Panc1 (cell line): ENCODE results near the gene OR2T11. TPM values are rescaled to one million over a fixed set of nuclear protein-coding genes. Genes with fewer than 3 reads are reported as not detected.

Source experiments
- ATAC-seq: fragments of 200-7000 bp; cut with Tn5 transposase; 2 replicates; pipeline ENCODE4 v1.9.1; 2020; ENCODE audit warnings: mild to moderate bottlenecking, moderate library complexity
- BruUV-seq: library from RNA; stranded (reverse); fragments of 400-500 nt; replicated peaks from 2 replicates; lab custom pipeline; 2021; lab: Mats Ljungman, UMichigan
- CTCF ChIA-PET: fragments of 300-600 bp; sonication (Branson Sonifier 250); formaldehyde crosslinking; loops from one replicate; lab custom pipeline; 2022; ENCODE audit warnings: antibody characterized with exemption; lab: Charles Lee
- POLR2A ChIA-PET: fragments of 300-600 bp; sonication (Branson Sonifier 250); formaldehyde crosslinking; loops from one replicate; lab custom pipeline; 2022; ENCODE audit warnings: antibody characterized with exemption; lab: Charles Lee
- DNase-seq: peaks from one replicate; pipeline ENCODE4 v3.0.0-alpha.2; 2010; ENCODE audit warnings: low read depth, low spot score
- H3K27ac ChIP-seq: 2 replicates; pipeline ENCODE4 v1.5.1; 2011; ENCODE audit warnings: mild to moderate bottlenecking, low read length, inconsistent platforms
- H3K27me3 ChIP-seq: fragments of 200-500 bp; sonication (Bioruptor generic); 2 replicates; pipeline ENCODE4 v1.6.0; 2014; ENCODE audit warnings: low read length, inconsistent platforms; ENCODE audit not compliant: control insufficient read depth, insufficient read depth
- H3K36me3 ChIP-seq: fragments of 200-500 bp; sonication (Bioruptor generic); 2 replicates; pipeline ENCODE4 v1.5.1; 2014; ENCODE audit warnings: inconsistent platforms, mild to moderate bottlenecking, low read length, moderate library complexity; ENCODE audit not compliant: control insufficient read depth, insufficient read depth
- H3K4me1 ChIP-seq: 2 replicates; pipeline ENCODE4 v1.5.1; 2011; ENCODE audit warnings: inconsistent platforms, mild to moderate bottlenecking, low read length, moderate library complexity; ENCODE audit not compliant: control insufficient read depth, insufficient read depth
- H3K4me3 ChIP-seq, 2 experiments: 2 replicates each; pipeline ENCODE4 v1.5.1; 2011 to 2012; ENCODE audit warnings: low read depth in 2 of 2, low read length in 2 of 2, mild to moderate bottlenecking in 2 of 2, inconsistent platforms in 1 of 2, moderate library complexity in 1 of 2
- H3K9me3 ChIP-seq: fragments of 200-500 bp; sonication (Bioruptor generic); 2 replicates; pipeline ENCODE4 v1.5.1; 2014; ENCODE audit warnings: low read depth, mild to moderate bottlenecking, inconsistent platforms, low read length, moderate library complexity; ENCODE audit not compliant: control insufficient read depth, insufficient read depth
- CTCF ChIP-seq: fragments of 450-650 bp; IDR thresholded peaks from 2 replicates; pipeline ENCODE4 v1.5.1; 2017; ENCODE audit warnings: mild to moderate bottlenecking
- POLR2AphosphoS5 ChIP-seq: IDR thresholded peaks from 2 replicates; pipeline ENCODE4 v1.6.1; 2012; ENCODE audit warnings: mild to moderate bottlenecking, low read depth, low read length, moderate library complexity
- REST ChIP-seq, 2 experiments: IDR thresholded peaks; 2 replicates each; pipeline ENCODE4 v1.6.1; 2011 to 2012; ENCODE audit warnings: low read depth in 2 of 2, control low read depth in 1 of 2, low read length in 1 of 2, mild to moderate bottlenecking in 1 of 2, moderate library complexity in 1 of 2; ENCODE audit not compliant: insufficient read depth in 1 of 2
- SIN3A ChIP-seq: IDR thresholded peaks from 2 replicates; pipeline ENCODE4 v1.6.1; 2012; ENCODE audit warnings: low read depth, mild to moderate bottlenecking, low read length, moderate library complexity, borderline replicate concordance; ENCODE audit not compliant: insufficient read depth
- TCF7L2 ChIP-seq: IDR thresholded peaks from 2 replicates; pipeline ENCODE4 v1.6.1; 2011; ENCODE audit warnings: mild to moderate bottlenecking, low read depth, low read length, inconsistent platforms
- in situ Hi-C: cut with HindIII; loops from 2 replicates; pipeline ENCODE4 v1.10.0; 2016; ENCODE audit warnings: low sequenced_read_pairs, low pct_unique_long_range_greater_than_20kb
- intact Hi-C: fragments of 100-400 bp; cut with micrococcal nuclease; formaldehyde crosslinking; loops from one replicate; pipeline ENCODE4 v1.10.0; 2022; ENCODE audit not compliant: unreplicated experiment
- total RNA-seq: library from RNA; stranded (reverse); gene quantifications from one replicate; pipeline ENCODE4 v1.2.1, GENCODE V29; 2021; ENCODE audit not compliant: unreplicated experiment

Gene OR2T11
- total RNA-seq, 1 experiment from 2014 or later: not detected

- BruUV-seq: no TSS peak
- Histone ChIP-seq H3K4me1 (no peaks in the 10 kb centered on the region), H3K4me3 (no peak overlapping the region), H3K9me3 (no peaks in the 10 kb centered on the region), H3K27ac (no peak overlapping the region), H3K27me3 (no peaks in the 10 kb centered on the region), H3K36me3 (no peaks in the 10 kb centered on the region)
- ATAC-seq (no peak), DNase-seq (no peak)
- no peak for TF ChIP-seq POLR2AphosphoS5
- TF ChIP-seq SIN3A: no peak
- TF ChIP-seq CTCF: no peak
- TF ChIP-seq REST (IDR thresholded peaks at IDR 0.05; ENCODE audit: insufficient read depth in 1 of 2, low read depth in 2 of 2, low read length in 1 of 2): no peak
- no peak for TF ChIP-seq TCF7L2
- intact Hi-C loops (no loop called here), in situ Hi-C loops (no loop called here)
- ChIA-PET CTCF (no interaction called here), POLR2A (no interaction called here)
Observed at GRCh38 chr1:248593226-248593625, 41.7 kb downstream of the OR2T11 start.

GRCh38 chr1:248592655-248593054 lies 42.2 kb downstream of the OR2T11 start:
- POLR2A ChIA-PET: no interaction called here
- BruUV-seq: no TSS peak
- Histone ChIP-seq H3K4me1 (no peaks in the 10 kb centered on the region), H3K4me3 (no peak overlapping the region), H3K27me3 (no peaks in the 10 kb centered on the region), H3K36me3 (no peaks in the 10 kb centered on the region), H3K9me3 (peaks cover 2% of the 10 kb centered on the region; the same call in 1 of the 2 replicates), H3K27ac (no peak overlapping the region)
- no peak for DNase-seq
- CTCF ChIA-PET: no interaction called here
- TF ChIP-seq POLR2AphosphoS5 (no peak), TCF7L2 (no peak), CTCF (no peak), REST (IDR thresholded peaks at IDR 0.05; ENCODE audit: insufficient read depth in 1 of 2, low read depth in 2 of 2, low read length in 1 of 2) (no peak), SIN3A (no peak)
- ATAC-seq: no peak
- in situ Hi-C loops: no loop called here
- intact Hi-C loops: no loop called here
